ENCODE measurements around the gene ACOXL.

Gene ACOXL

GRCh38 chr2:111143107-111143842, 410.9 kb downstream of the ACOXL start:
- peaks cover 80% of the 10 kb centered on the region for H3K36me3 Mint-ChIP-seq (ENCODE audit: low read depth)
- H3K4me1 Mint-ChIP-seq (ENCODE audit: low read depth): peaks cover 42% of the 10 kb centered on the region
- no peak overlapping the region for H3K4me3 Mint-ChIP-seq
- no peak overlapping the region for H3K27ac Mint-ChIP-seq
- no peaks in the 10 kb centered on the region for H3K9me3 Mint-ChIP-seq
- H3K27me3 Mint-ChIP-seq: no peaks in the 10 kb centered on the region

- Mint-ChIP-seq H3K36me3 (ENCODE audit: low read depth) (peaks cover 78% of the 10 kb centered on the region), H3K27ac (no peak overlapping the region), H3K4me3 (no peak overlapping the region), H3K27me3 (no peaks in the 10 kb centered on the region), H3K9me3 (no peaks in the 10 kb centered on the region), H3K4me1 (ENCODE audit: low read depth) (peaks cover 47% of the 10 kb centered on the region)
Measured at GRCh38 chr2:111143843-111144198, 411.4 kb downstream of the ACOXL start.

GRCh38 chr2:111145103-111145760, 412.9 kb downstream of the ACOXL start:
- Mint-ChIP-seq H3K9me3 (no peaks in the 10 kb centered on the region), H3K4me1 (ENCODE audit: low read depth) (peaks cover 52% of the 10 kb centered on the region), H3K27ac (no peak overlapping the region), H3K36me3 (ENCODE audit: low read depth) (peaks cover 76% of the 10 kb centered on the region), H3K4me3 (no peak overlapping the region), H3K27me3 (no peaks in the 10 kb centered on the region)

- no peak overlapping the region for H3K27ac Mint-ChIP-seq
- no peaks in the 10 kb centered on the region for H3K9me3 Mint-ChIP-seq
- no peak overlapping the region for H3K4me3 Mint-ChIP-seq
- H3K4me1 Mint-ChIP-seq (ENCODE audit: low read depth): peaks cover 49% of the 10 kb centered on the region
- no peaks in the 10 kb centered on the region for H3K27me3 Mint-ChIP-seq
- H3K36me3 Mint-ChIP-seq (ENCODE audit: low read depth): peaks cover 75% of the 10 kb centered on the region
Measured at GRCh38 chr2:111145951-111146350, 413.6 kb downstream of the ACOXL start.

GRCh38 chr2:111148225-111148873, 416.0 kb downstream of the ACOXL start:
- no peak overlapping the region for H3K27ac Mint-ChIP-seq

GRCh38 chr2:111148925-111149324, 416.6 kb downstream of the ACOXL start:
- no peaks in the 10 kb centered on the region for H3K9me3 Mint-ChIP-seq
- peaks cover 81% of the 10 kb centered on the region for H3K36me3 Mint-ChIP-seq (ENCODE audit: low read depth)
- no peak overlapping the region for H3K27ac Mint-ChIP-seq
- no peak overlapping the region for H3K4me3 Mint-ChIP-seq
- no peaks in the 10 kb centered on the region for H3K27me3 Mint-ChIP-seq
- H3K4me1 Mint-ChIP-seq (ENCODE audit: low read depth): peaks cover 43% of the 10 kb centered on the region

More at GRCh38 chr2:111148225-111148873, 416.0 kb downstream of the ACOXL start:
- peaks cover 40% of the 10 kb centered on the region for H3K4me1 Mint-ChIP-seq (ENCODE audit: low read depth)
- H3K27me3 Mint-ChIP-seq: no peaks in the 10 kb centered on the region
- H3K4me3 Mint-ChIP-seq: no peak overlapping the region
- H3K9me3 Mint-ChIP-seq: no peaks in the 10 kb centered on the region
- peaks cover 80% of the 10 kb centered on the region for H3K36me3 Mint-ChIP-seq (ENCODE audit: low read depth)

GRCh38 chr2:111149882-111150455, 417.6 kb downstream of the ACOXL start:
- Mint-ChIP-seq H3K27me3 (no peaks in the 10 kb centered on the region), H3K36me3 (ENCODE audit: low read depth) (peaks cover 83% of the 10 kb centered on the region), H3K4me3 (no peak overlapping the region), H3K9me3 (no peaks in the 10 kb centered on the region), H3K27ac (no peak overlapping the region), H3K4me1 (ENCODE audit: low read depth) (peaks cover 40% of the 10 kb centered on the region)

GRCh38 chr2:111154758-111155157, 422.4 kb downstream of the ACOXL start:
- Mint-ChIP-seq H3K9me3 (no peaks in the 10 kb centered on the region), H3K4me1 (ENCODE audit: low read depth) (peaks cover 51% of the 10 kb centered on the region), H3K27me3 (no peaks in the 10 kb centered on the region), H3K27ac (no peak overlapping the region), H3K4me3 (no peak overlapping the region), H3K36me3 (ENCODE audit: low read depth) (peaks cover 93% of the 10 kb centered on the region)

- Mint-ChIP-seq H3K9me3 (no peaks in the 10 kb centered on the region), H3K4me1 (ENCODE audit: low read depth) (peaks cover 59% of the 10 kb centered on the region), H3K27me3 (no peaks in the 10 kb centered on the region), H3K36me3 (ENCODE audit: low read depth) (peaks cover 93% of the 10 kb centered on the region), H3K27ac (peak overlapping the region; percentile 57), H3K4me3 (no peak overlapping the region)
Measured at GRCh38 chr2:111155610-111156009, 423.2 kb downstream of the ACOXL start.

- Mint-ChIP-seq H3K36me3 (ENCODE audit: low read depth) (peaks cover 95% of the 10 kb centered on the region), H3K27me3 (no peaks in the 10 kb centered on the region), H3K4me3 (peak overlapping the region; percentile 48), H3K9me3 (no peaks in the 10 kb centered on the region), H3K27ac (peak overlapping the region; percentile 32), H3K4me1 (ENCODE audit: low read depth) (peaks cover 68% of the 10 kb centered on the region)
Measured at GRCh38 chr2:111156529-111156928, 424.2 kb downstream of the ACOXL start.

GRCh38 chr2:111157071-111157661, 424.8 kb downstream of the ACOXL start:
- peak overlapping the region; percentile 48 for H3K4me3 Mint-ChIP-seq
- H3K27me3 Mint-ChIP-seq: no peaks in the 10 kb centered on the region
- peaks cover 95% of the 10 kb centered on the region for H3K36me3 Mint-ChIP-seq (ENCODE audit: low read depth)
- peaks cover 73% of the 10 kb centered on the region for H3K4me1 Mint-ChIP-seq (ENCODE audit: low read depth)
- no peaks in the 10 kb centered on the region for H3K9me3 Mint-ChIP-seq
- peak overlapping the region; percentile 74 for H3K27ac Mint-ChIP-seq

GRCh38 chr2:111157798-111158197, 425.4 kb downstream of the ACOXL start:
- peak overlapping the region; percentile 74 for H3K27ac Mint-ChIP-seq
- peaks cover 79% of the 10 kb centered on the region for H3K4me1 Mint-ChIP-seq (ENCODE audit: low read depth)
- no peak overlapping the region for H3K4me3 Mint-ChIP-seq

GRCh38 chr2:111159641-111160040, 427.3 kb downstream of the ACOXL start:
- H3K27ac Mint-ChIP-seq: no peak overlapping the region
- no peaks in the 10 kb centered on the region for H3K27me3 Mint-ChIP-seq
- H3K36me3 Mint-ChIP-seq (ENCODE audit: low read depth): peaks cover 94% of the 10 kb centered on the region
- no peak overlapping the region for H3K4me3 Mint-ChIP-seq
- H3K9me3 Mint-ChIP-seq: no peaks in the 10 kb centered on the region
- H3K4me1 Mint-ChIP-seq (ENCODE audit: low read depth): peaks cover 83% of the 10 kb centered on the region

More at GRCh38 chr2:111157798-111158197, 425.4 kb downstream of the ACOXL start:
- no peaks in the 10 kb centered on the region for H3K27me3 Mint-ChIP-seq
- no peaks in the 10 kb centered on the region for H3K9me3 Mint-ChIP-seq
- H3K36me3 Mint-ChIP-seq (ENCODE audit: low read depth): peaks cover 95% of the 10 kb centered on the region

- peaks cover 94% of the 10 kb centered on the region for H3K36me3 Mint-ChIP-seq (ENCODE audit: low read depth)
- H3K4me3 Mint-ChIP-seq: no peak overlapping the region
- H3K9me3 Mint-ChIP-seq: no peaks in the 10 kb centered on the region
- H3K4me1 Mint-ChIP-seq (ENCODE audit: low read depth): peaks cover 72% of the 10 kb centered on the region
- no peak overlapping the region for H3K27ac Mint-ChIP-seq
- H3K27me3 Mint-ChIP-seq: no peaks in the 10 kb centered on the region
Measured at GRCh38 chr2:111160758-111161157, 428.4 kb downstream of the ACOXL start.

GRCh38 chr2:111161971-111162370, 429.6 kb downstream of the ACOXL start:
- Mint-ChIP-seq H3K36me3 (ENCODE audit: low read depth) (peaks cover 87% of the 10 kb centered on the region), H3K9me3 (no peaks in the 10 kb centered on the region), H3K27me3 (no peaks in the 10 kb centered on the region), H3K4me1 (ENCODE audit: low read depth) (peaks cover 60% of the 10 kb centered on the region), H3K27ac (no peak overlapping the region), H3K4me3 (no peak overlapping the region)

All from stimulated activated naive CD8-positive, alpha-beta T cell treated with anti-CD3 and anti-CD28 coated beads, Interleukin-15, Interleukin-2, amounts not matched to agents 100 ng/mL and 50 ng/mL, for 24 hours (primary cell).